HG03159 (cell line): Measurements from ENCODE around the gene PEX11G.
"Not testable (repeated sequence)": the region's sequence is repeated elsewhere in the genome, so short reads cannot be mapped to it uniquely, and the experiment has no call there.

Experiments
- ATAC-seq: cut with Tn5 transposase; IDR thresholded peaks from one replicate; pipeline ENCODE4 v1.9.1; 2021; ENCODE audit warnings: mild to moderate bottlenecking, moderate library complexity; ENCODE audit not compliant: unreplicated experiment

PEX11G gene

GRCh38 chr19:7470540-7471305 lies 18.1 kb downstream of the PEX11G start:
- ATAC-seq, result no peak

- ATAC-seq, result no peak
These were observed 19.1 kb downstream of the PEX11G start for GRCh38 chr19:7469669-7470285.

- ATAC-seq, result no peak
These were observed 20.0 kb downstream of the PEX11G start for GRCh38 chr19:7468840-7469239.

GRCh38 chr19:7467009-7467989 lies 21.5 kb downstream of the PEX11G start:
- no peak for ATAC-seq

GRCh38 chr19:7463575-7463974 lies 25.3 kb downstream of the PEX11G start:
- no peak for ATAC-seq

- no peak for ATAC-seq
These were observed 26.8 kb downstream of the PEX11G start for GRCh38 chr19:7461841-7462629.

- ATAC-seq, result no peak
These were observed 28.3 kb downstream of the PEX11G start for GRCh38 chr19:7460562-7460966.

GRCh38 chr19:7459773-7460172 lies 29.1 kb downstream of the PEX11G start:
- ATAC-seq, result no peak

GRCh38 chr19:7458675-7459074 lies 30.2 kb downstream of the PEX11G start:
- no peak for ATAC-seq

- no peak for ATAC-seq
These were observed 31.8 kb downstream of the PEX11G start for GRCh38 chr19:7456964-7457541.

- no peak for ATAC-seq
These were observed 33.1 kb downstream of the PEX11G start for GRCh38 chr19:7455600-7456296.

- no peak for ATAC-seq
These were observed 33.8 kb downstream of the PEX11G start for GRCh38 chr19:7454998-7455397.

- ATAC-seq, result no peak
These were observed 38.3 kb downstream of the PEX11G start for GRCh38 chr19:7450243-7451223.

- ATAC-seq, result not testable (repeated sequence)
These were observed 39.3 kb downstream of the PEX11G start for GRCh38 chr19:7449391-7450070.

GRCh38 chr19:7447648-7448047 lies 41.2 kb downstream of the PEX11G start:
- ATAC-seq, result no peak

GRCh38 chr19:7445104-7445503 lies 43.7 kb downstream of the PEX11G start:
- ATAC-seq, result no peak

- no peak for ATAC-seq
These were observed 44.8 kb downstream of the PEX11G start for GRCh38 chr19:7444042-7444441.

GRCh38 chr19:7442423-7442822 lies 46.4 kb downstream of the PEX11G start:
- no peak for ATAC-seq
